ENCODE measurements around the gene SAMD4B. TPM values are rescaled to one million over a fixed set of nuclear protein-coding genes. Genes with fewer than 3 reads are reported as not detected.

Gene SAMD4B
- total RNA-seq, 2 experiments from 2014 or later: 65.0 to 66.9 TPM

- no peak overlapping the region for H3K27ac ChIP-seq (ENCODE audit: low read depth in 1 of 2, low read length in 2 of 2)
- Mint-ChIP-seq H3K4me3 (peak overlapping the region; percentile 80), H3K4me1 (ENCODE audit: low read depth) (peaks cover 41% of the 10 kb centered on the region), H3K9me3 (no peaks in the 10 kb centered on the region), H3K27ac (peak overlapping the region; percentile 55), H3K27me3 (no peaks in the 10 kb centered on the region), H3K36me3 (ENCODE audit: low read depth) (peaks cover 29% of the 10 kb centered on the region)
- no peak for TF ChIP-seq CTCF (IDR thresholded peaks at IDR 0.05)
- peaks cover 18% of the 10 kb centered on the region for H3K4me1 ChIP-seq (ENCODE audit: insufficient read depth, low read length)
- no peak overlapping the region for H3K4me3 ChIP-seq (ENCODE audit: low read length)
- CTCF ChIA-PET: no interaction called here
- DNase-seq (no peak), ATAC-seq (ENCODE audit: poor library complexity) (no peak)
- H3K9me3 ChIP-seq (ENCODE audit: control insufficient read depth in 1 of 2, insufficient read depth in 1 of 2, low read length in 2 of 2): no peaks in the 10 kb centered on the region
- peaks cover 16% of the 10 kb centered on the region for H3K36me3 ChIP-seq (ENCODE audit: insufficient read depth, low read length)
- H3K27me3 ChIP-seq (ENCODE audit: control insufficient read depth in 1 of 2, insufficient read depth in 2 of 2, low read length in 2 of 2): no peaks in the 10 kb centered on the region
- POLR2A ChIA-PET: no interaction called here
- intact Hi-C loops (cut with DNase I, micrococcal nuclease): no loop called here
Observed at GRCh38 chr19:39318690-39319089, 23.5 kb upstream of the SAMD4B start.

DNA sequence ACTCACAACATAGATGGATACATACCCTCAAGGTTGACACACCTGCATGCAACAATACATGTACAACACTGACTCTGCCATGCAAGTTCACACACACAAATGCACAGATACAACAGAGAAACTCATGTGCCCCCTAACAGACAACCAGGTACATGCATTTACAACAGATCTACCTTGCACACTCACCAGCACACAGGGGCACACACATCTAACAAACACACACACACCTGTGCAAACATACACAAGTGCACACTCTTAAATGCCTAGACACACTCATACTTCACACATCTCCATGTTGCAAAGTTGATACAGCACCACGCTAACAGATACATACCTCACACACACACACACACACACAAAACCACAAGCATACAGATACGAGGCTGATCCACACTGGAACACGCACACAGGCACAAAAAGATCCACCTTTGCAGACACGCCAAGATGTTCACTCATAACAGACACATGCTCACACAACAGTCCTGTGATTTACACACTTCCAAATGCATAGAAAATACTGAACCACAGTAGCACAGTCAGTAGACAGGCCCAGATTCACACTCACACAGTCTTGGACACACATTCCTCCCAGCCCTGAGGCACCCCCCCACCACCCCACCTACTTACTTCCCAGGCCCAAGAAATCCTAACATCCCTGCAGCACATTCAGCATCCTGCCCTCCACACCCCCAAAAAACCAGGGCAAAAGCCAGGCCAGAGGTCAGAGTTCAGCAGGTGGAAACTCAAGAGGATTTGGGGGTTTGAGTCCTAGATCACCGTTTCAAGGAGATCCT, 22.9 kb upstream of the SAMD4B start:
- intact Hi-C loops (cut with DNase I, micrococcal nuclease): no loop called here
- DNase-seq (no peak), ATAC-seq (ENCODE audit: poor library complexity) (no peak)
- Histone ChIP-seq H3K27ac (ENCODE audit: low read depth in 1 of 2, low read length in 2 of 2) (no peak overlapping the region), H3K36me3 (ENCODE audit: insufficient read depth, low read length) (peaks cover 10% of the 10 kb centered on the region), H3K27me3 (ENCODE audit: control insufficient read depth in 1 of 2, insufficient read depth in 2 of 2, low read length in 2 of 2) (no peaks in the 10 kb centered on the region), H3K4me1 (ENCODE audit: insufficient read depth, low read length) (peaks cover 18% of the 10 kb centered on the region), H3K4me3 (ENCODE audit: low read length) (no peak overlapping the region), H3K9me3 (ENCODE audit: control insufficient read depth in 1 of 2, insufficient read depth in 1 of 2, low read length in 2 of 2) (no peaks in the 10 kb centered on the region)
- POLR2A ChIA-PET: no interaction called here
- H3K4me1 Mint-ChIP-seq (ENCODE audit: low read depth): peaks cover 41% of the 10 kb centered on the region
- H3K27me3 Mint-ChIP-seq: no peaks in the 10 kb centered on the region
- H3K36me3 Mint-ChIP-seq (ENCODE audit: low read depth): peaks cover 26% of the 10 kb centered on the region
- no peak for TF ChIP-seq CTCF (IDR thresholded peaks at IDR 0.05)
- H3K9me3 Mint-ChIP-seq: no peaks in the 10 kb centered on the region
- CTCF ChIA-PET: no interaction called here
- H3K27ac Mint-ChIP-seq: peak overlapping the region; percentile 55
- H3K4me3 Mint-ChIP-seq: peak overlapping the region; percentile 80

DNA sequence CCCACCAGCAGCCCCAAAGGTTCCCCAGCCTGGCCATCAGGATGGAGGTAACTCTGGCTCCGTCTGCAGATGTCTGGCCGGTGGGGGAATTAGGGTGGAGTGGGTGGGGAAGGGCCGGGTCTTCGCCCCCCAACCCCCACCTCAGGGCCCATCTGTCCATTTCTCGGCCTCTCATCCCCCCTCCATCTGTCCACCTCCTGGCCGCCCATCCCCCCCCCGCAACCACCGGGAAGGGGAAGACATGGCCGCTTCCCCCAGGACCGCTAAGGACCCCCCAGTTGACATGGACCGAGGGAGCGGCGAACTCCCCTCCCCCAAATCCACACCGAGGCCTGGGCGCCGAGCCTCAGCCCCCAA, 22.4 kb upstream of the SAMD4B start:
- Mint-ChIP-seq H3K27ac (peak overlapping the region; percentile 55), H3K27me3 (no peaks in the 10 kb centered on the region), H3K36me3 (ENCODE audit: low read depth) (peaks cover 26% of the 10 kb centered on the region), H3K9me3 (no peaks in the 10 kb centered on the region), H3K4me1 (ENCODE audit: low read depth) (peaks cover 41% of the 10 kb centered on the region), H3K4me3 (peak overlapping the region; percentile 83)
- intact Hi-C loops (cut with DNase I, micrococcal nuclease): no loop called here
- Histone ChIP-seq H3K4me3 (ENCODE audit: low read length) (peak overlapping the region; percentile 61), H3K27ac (ENCODE audit: low read depth in 1 of 2, low read length in 2 of 2) (no peak overlapping the region), H3K27me3 (ENCODE audit: control insufficient read depth in 1 of 2, insufficient read depth in 2 of 2, low read length in 2 of 2) (no peaks in the 10 kb centered on the region), H3K9me3 (ENCODE audit: control insufficient read depth in 1 of 2, insufficient read depth in 1 of 2, low read length in 2 of 2) (no peaks in the 10 kb centered on the region), H3K36me3 (ENCODE audit: insufficient read depth, low read length) (peaks cover 4% of the 10 kb centered on the region), H3K4me1 (ENCODE audit: insufficient read depth, low read length) (peaks cover 18% of the 10 kb centered on the region)
- DNase-seq: no peak
- no peak for ATAC-seq (ENCODE audit: poor library complexity)
- ChIA-PET POLR2A (interaction anchor here (1.5 kb wide), 1 partner anchor 16 kb away, joined by 3 read pairs; the partner anchor contains the start of gene GMFG), CTCF (no interaction called here)
- TF ChIP-seq CTCF (IDR thresholded peaks at IDR 0.05): no peak
